ENCODE data around the gene DOCK3. TPM values are rescaled to one million over a fixed set of nuclear protein-coding genes. Genes with fewer than 3 reads are reported as not detected.

Gene DOCK3
- total RNA-seq, 1 experiment from 2014 or later = 0.14 TPM

- Mint-ChIP-seq H3K27me3 (ENCODE audit: insufficient read depth, unreplicated experiment) (no peaks in the 10 kb centered on the region), H3K4me3 (ENCODE audit: unreplicated experiment) (no peak overlapping the region), H3K27ac (ENCODE audit: low read depth, unreplicated experiment) (peak overlapping the region; percentile 73), H3K36me3 (ENCODE audit: insufficient read depth, unreplicated experiment) (peaks cover 19% of the 10 kb centered on the region), H3K9me3 (ENCODE audit: unreplicated experiment) (no peaks in the 10 kb centered on the region), H3K4me1 (ENCODE audit: insufficient read depth, unreplicated experiment) (peaks cover 30% of the 10 kb centered on the region)
- POLR2A ChIA-PET = interaction anchor here (0.8 to 2.5 kb wide), 2 partner anchors 9 to 11 kb away, joined by 3 to 7 read pairs; partner anchors contain the start of gene MAPKAPK3
- intact Hi-C loops (cut with micrococcal nuclease) = no loop called here
- no TSS peak for BruUV-seq (replicated peaks)
- CTCF ChIA-PET = interaction anchor here (0.7 to 7.7 kb wide), 11 partner anchors 9 to 745 kb away, joined by 3 to 61 read pairs (median 3); partner anchors contain the start of gene MAPKAPK3
- TF ChIP-seq CTCF (IDR thresholded peaks at IDR 0.05; ENCODE audit: unreplicated experiment) = peak; percentile 32
- DNase-seq (ENCODE audit: unreplicated experiment) = peak; percentile 78
These were observed 47.2 kb upstream of the DOCK3 start for GRCh38 chr3:50627407-50628051.

GRCh38 chr3:50628601-50629000, 46.1 kb upstream of the DOCK3 start:
- peaks cover 34% of the 10 kb centered on the region for H3K4me1 Mint-ChIP-seq (ENCODE audit: insufficient read depth, unreplicated experiment)
- H3K27me3 Mint-ChIP-seq (ENCODE audit: insufficient read depth, unreplicated experiment) = no peaks in the 10 kb centered on the region
- intact Hi-C loops (cut with micrococcal nuclease) = no loop called here
- TF ChIP-seq CTCF (IDR thresholded peaks at IDR 0.05; ENCODE audit: unreplicated experiment) = no peak
- no TSS peak for BruUV-seq (replicated peaks)
- no peak overlapping the region for H3K27ac Mint-ChIP-seq (ENCODE audit: low read depth, unreplicated experiment)
- CTCF ChIA-PET = interaction anchor here (0.8 to 7.7 kb wide), 7 partner anchors 14 to 761 kb away, joined by 3 to 61 read pairs (median 3); partner anchors contain the start of gene MAPKAPK3
- DNase-seq (ENCODE audit: unreplicated experiment) = no peak
- no peaks in the 10 kb centered on the region for H3K9me3 Mint-ChIP-seq (ENCODE audit: unreplicated experiment)
- POLR2A ChIA-PET = interaction anchor here (0.8 to 2.5 kb wide), 2 partner anchors 12 to 1031 kb away, joined by 3 to 7 read pairs; partner anchors contain the start of gene MAPKAPK3
- peaks cover 19% of the 10 kb centered on the region for H3K36me3 Mint-ChIP-seq (ENCODE audit: insufficient read depth, unreplicated experiment)
- no peak overlapping the region for H3K4me3 Mint-ChIP-seq (ENCODE audit: unreplicated experiment)

GRCh38 chr3:50630394-50630793, 44.3 kb upstream of the DOCK3 start:
- ChIA-PET CTCF (interaction anchor here (1.4 to 7.7 kb wide), 2 partner anchors 16 to 81 kb away, joined by 4 to 61 read pairs; partner anchors contain the start of gene MAPKAPK3), POLR2A (no interaction called here)
- intact Hi-C loops (cut with micrococcal nuclease) = no loop called here
- H3K4me3 Mint-ChIP-seq (ENCODE audit: unreplicated experiment) = no peak overlapping the region
- no peaks in the 10 kb centered on the region for H3K9me3 Mint-ChIP-seq (ENCODE audit: unreplicated experiment)
- TF ChIP-seq CTCF (IDR thresholded peaks at IDR 0.05; ENCODE audit: unreplicated experiment) = no peak
- no peaks in the 10 kb centered on the region for H3K27me3 Mint-ChIP-seq (ENCODE audit: insufficient read depth, unreplicated experiment)
- no TSS peak for BruUV-seq (replicated peaks)
- H3K27ac Mint-ChIP-seq (ENCODE audit: low read depth, unreplicated experiment) = no peak overlapping the region
- H3K36me3 Mint-ChIP-seq (ENCODE audit: insufficient read depth, unreplicated experiment) = peaks cover 21% of the 10 kb centered on the region
- peaks cover 25% of the 10 kb centered on the region for H3K4me1 Mint-ChIP-seq (ENCODE audit: insufficient read depth, unreplicated experiment)
- DNase-seq (ENCODE audit: unreplicated experiment) = no peak

GRCh38 chr3:50630877-50631276, 43.9 kb upstream of the DOCK3 start:
- H3K4me3 Mint-ChIP-seq (ENCODE audit: unreplicated experiment) = no peak overlapping the region
- no peak overlapping the region for H3K27ac Mint-ChIP-seq (ENCODE audit: low read depth, unreplicated experiment)
- POLR2A ChIA-PET = no interaction called here
- no peaks in the 10 kb centered on the region for H3K27me3 Mint-ChIP-seq (ENCODE audit: insufficient read depth, unreplicated experiment)
- peaks cover 25% of the 10 kb centered on the region for H3K4me1 Mint-ChIP-seq (ENCODE audit: insufficient read depth, unreplicated experiment)
- H3K36me3 Mint-ChIP-seq (ENCODE audit: insufficient read depth, unreplicated experiment) = peaks cover 21% of the 10 kb centered on the region
- DNase-seq (ENCODE audit: unreplicated experiment) = no peak
- H3K9me3 Mint-ChIP-seq (ENCODE audit: unreplicated experiment) = no peaks in the 10 kb centered on the region
- TF ChIP-seq CTCF (IDR thresholded peaks at IDR 0.05; ENCODE audit: unreplicated experiment) = no peak
- BruUV-seq (replicated peaks) = no TSS peak
- intact Hi-C loops (cut with micrococcal nuclease) = no loop called here
- CTCF ChIA-PET = interaction anchor here (0.6 to 7.7 kb wide), 2 partner anchors 16 to 321 kb away, joined by 3 to 61 read pairs; partner anchors contain the start of gene MAPKAPK3
